Loucy (cell line): Measurements from ENCODE around the gene THAP7.
"Not testable (repeated sequence)": the region's sequence is repeated elsewhere in the genome, so short reads cannot be mapped to it uniquely, and the experiment has no call there.

Experiments used
- H2AFZ ChIP-seq: fragments of 200-600 bp; sonication (generic); 2 replicates; pipeline ENCODE4 v1.6.0; 2016; ENCODE audit warnings: antibody characterized with exemption, mild to moderate bottlenecking, low read length, moderate library complexity
- H3F3A ChIP-seq: fragments of 200-600 bp; 2 replicates; pipeline ENCODE4 v1.6.0; 2016; ENCODE audit warnings: antibody characterized with exemption, low read depth, mild to moderate bottlenecking
- H3K27me3 ChIP-seq: fragments of 200-600 bp; sonication (generic); 2 replicates; pipeline ENCODE4 v1.6.1; 2014; ENCODE audit warnings: low read length, mild to moderate bottlenecking; ENCODE audit not compliant: insufficient read depth, poor library complexity, severe bottlenecking
- H3K36me3 ChIP-seq: fragments of 200-600 bp; sonication (generic); 2 replicates; pipeline ENCODE4 v1.6.1; 2016; ENCODE audit warnings: low read length; ENCODE audit not compliant: insufficient read depth
- H3K4me1 ChIP-seq: fragments of 200-600 bp; sonication (generic); 2 replicates; pipeline ENCODE4 v1.5.1; 2014; ENCODE audit warnings: low read length, mild to moderate bottlenecking; ENCODE audit not compliant: insufficient read depth, poor library complexity, severe bottlenecking
- H3K4me2 ChIP-seq: fragments of 200-600 bp; sonication (generic); 2 replicates; pipeline ENCODE4 v1.6.0; 2014; ENCODE audit warnings: antibody characterized with exemption, low read length, low read depth, mild to moderate bottlenecking; ENCODE audit not compliant: poor library complexity, severe bottlenecking
- H3K4me3 ChIP-seq: fragments of 200-600 bp; sonication (generic); 2 replicates; pipeline ENCODE4 v1.5.1; 2014; ENCODE audit warnings: low read length, mild to moderate bottlenecking, mixed read lengths; ENCODE audit not compliant: poor library complexity, severe bottlenecking
- H3K79me2 ChIP-seq: fragments of 200-600 bp; sonication (generic); 2 replicates; pipeline ENCODE4 v1.6.1; 2014; ENCODE audit warnings: low read length; ENCODE audit not compliant: insufficient read depth
- H3K9ac ChIP-seq: fragments of 200-600 bp; sonication (generic); 2 replicates; pipeline ENCODE4 v1.6.0; 2014; ENCODE audit warnings: mild to moderate bottlenecking, low read depth, low read length, moderate library complexity; ENCODE audit not compliant: poor library complexity, severe bottlenecking
- H3K9me2 ChIP-seq: fragments of 200-600 bp; sonication (generic); replicated peaks from 2 replicates; pipeline ENCODE4 v1.6.1; 2016; ENCODE audit warnings: low read depth, low read length, mixed read lengths
- H3K9me3 ChIP-seq: fragments of 200-600 bp; sonication (generic); 2 replicates; pipeline ENCODE4 v1.6.1; 2014; ENCODE audit warnings: mild to moderate bottlenecking, antibody characterized with exemption, low read length, low read depth; ENCODE audit not compliant: insufficient read depth
- H4K20me1 ChIP-seq: fragments of 200-600 bp; sonication (generic); 2 replicates; pipeline ENCODE4 v1.6.0; 2014; ENCODE audit warnings: antibody characterized with exemption, low read length, mild to moderate bottlenecking; ENCODE audit not compliant: insufficient read depth, poor library complexity, severe bottlenecking
- EZH2phosphoT487 ChIP-seq: fragments of 200-600 bp; IDR thresholded peaks from 2 replicates; pipeline ENCODE4 v1.6.1; 2018; ENCODE audit warnings: antibody characterized with exemption, mild to moderate bottlenecking, moderate library complexity, borderline replicate concordance
- TF ChIP-seq, protein P1 (sequence below): fragments of 200-600 bp; sonication (generic); conservative IDR thresholded peaks from 2 replicates; pipeline ENCODE4 v1.5.1; 2014; ENCODE audit warnings: mild to moderate bottlenecking, antibody characterized with exemption, low read length

Gene THAP7

DNA sequence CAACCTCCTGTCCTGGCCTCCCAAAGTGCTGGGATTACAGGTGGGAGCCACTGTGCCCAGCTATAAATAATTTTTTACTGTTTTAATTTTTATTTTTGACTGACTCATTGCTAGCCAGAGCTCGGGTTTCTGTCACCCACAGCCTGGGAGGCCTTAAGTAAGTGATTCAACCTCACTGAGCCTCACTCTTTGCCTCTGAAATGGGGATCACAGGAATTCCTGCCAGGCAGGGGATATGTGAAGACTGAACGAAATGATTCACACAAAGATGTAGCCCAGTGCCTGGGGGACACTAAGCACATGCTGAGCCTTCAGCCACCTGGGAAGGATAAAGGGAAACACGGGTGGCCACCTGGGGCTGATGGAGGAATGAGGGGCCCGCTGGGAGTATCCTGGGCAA is 40.0 kb upstream of the THAP7 start:
- Histone ChIP-seq H3K4me3 (no peak overlapping the region), H3K9me3 (no peaks in the 10 kb centered on the region), H3K36me3 (no peaks in the 10 kb centered on the region), H3K9me2 (no peaks in the 10 kb centered on the region), H4K20me1 (no peaks in the 10 kb centered on the region), H3K4me1 (no peaks in the 10 kb centered on the region), H2AFZ (no peak overlapping the region), H3F3A (no peaks in the 10 kb centered on the region), H3K79me2 (no peaks in the 10 kb centered on the region), H3K27me3 (no peaks in the 10 kb centered on the region), H3K4me2 (no peak overlapping the region), H3K9ac (no peak overlapping the region)
- TF ChIP-seq EZH2phosphoT487 = no peak
- TF ChIP-seq, protein P1, sequence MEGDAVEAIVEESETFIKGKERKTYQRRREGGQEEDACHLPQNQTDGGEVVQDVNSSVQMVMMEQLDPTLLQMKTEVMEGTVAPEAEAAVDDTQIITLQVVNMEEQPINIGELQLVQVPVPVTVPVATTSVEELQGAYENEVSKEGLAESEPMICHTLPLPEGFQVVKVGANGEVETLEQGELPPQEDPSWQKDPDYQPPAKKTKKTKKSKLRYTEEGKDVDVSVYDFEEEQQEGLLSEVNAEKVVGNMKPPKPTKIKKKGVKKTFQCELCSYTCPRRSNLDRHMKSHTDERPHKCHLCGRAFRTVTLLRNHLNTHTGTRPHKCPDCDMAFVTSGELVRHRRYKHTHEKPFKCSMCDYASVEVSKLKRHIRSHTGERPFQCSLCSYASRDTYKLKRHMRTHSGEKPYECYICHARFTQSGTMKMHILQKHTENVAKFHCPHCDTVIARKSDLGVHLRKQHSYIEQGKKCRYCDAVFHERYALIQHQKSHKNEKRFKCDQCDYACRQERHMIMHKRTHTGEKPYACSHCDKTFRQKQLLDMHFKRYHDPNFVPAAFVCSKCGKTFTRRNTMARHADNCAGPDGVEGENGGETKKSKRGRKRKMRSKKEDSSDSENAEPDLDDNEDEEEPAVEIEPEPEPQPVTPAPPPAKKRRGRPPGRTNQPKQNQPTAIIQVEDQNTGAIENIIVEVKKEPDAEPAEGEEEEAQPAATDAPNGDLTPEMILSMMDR = no peak

DNA sequence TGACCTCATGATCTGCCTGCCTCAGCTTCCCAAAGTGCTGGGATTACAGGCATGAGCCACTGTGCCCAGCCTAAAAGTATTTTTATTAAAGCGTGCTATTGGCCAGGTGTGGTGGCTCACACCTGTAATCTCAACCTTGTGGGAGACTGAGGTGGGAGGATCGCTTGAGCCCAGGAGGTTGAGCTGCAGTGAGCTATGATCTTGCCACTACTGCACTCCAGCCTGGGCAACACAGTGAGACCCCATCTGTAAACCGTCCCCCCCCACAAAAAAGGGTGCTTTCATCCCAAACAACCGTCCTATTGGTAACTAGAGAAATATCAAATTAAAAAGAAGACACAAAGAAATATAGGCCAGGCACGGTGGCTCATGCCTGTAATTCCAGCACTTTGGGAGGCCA is 37.2 kb upstream of the THAP7 start:
- not testable (repeated sequence) for H3K4me3 ChIP-seq, H4K20me1 ChIP-seq, H2AFZ ChIP-seq, H3K79me2 ChIP-seq, H3K4me1 ChIP-seq, H3K27me3 ChIP-seq, H3K4me2 ChIP-seq, H3K9me3 ChIP-seq, H3F3A ChIP-seq, H3K9me2 ChIP-seq, H3K36me3 ChIP-seq, H3K9ac ChIP-seq

DNA sequence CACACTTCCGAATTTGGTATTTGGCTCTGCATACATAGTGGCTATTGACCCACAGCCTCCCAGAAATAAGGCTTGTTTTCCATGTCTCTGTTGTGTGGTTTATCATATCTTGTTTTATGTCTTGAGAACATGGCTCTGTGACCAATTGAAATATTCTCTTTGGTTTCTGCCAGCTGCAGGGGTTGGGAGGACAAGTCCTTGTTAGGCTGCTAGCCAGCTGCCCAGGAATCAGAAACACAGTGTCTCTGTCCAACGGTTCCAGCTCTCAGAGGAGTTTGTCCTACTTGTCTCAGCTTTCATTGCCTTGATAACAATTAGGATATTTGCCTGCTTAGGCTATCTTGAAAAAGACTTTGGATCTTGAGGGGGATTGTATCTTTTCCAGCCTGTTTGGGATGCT is 36.5 kb upstream of the THAP7 start:
- no peaks in the 10 kb centered on the region for H3K79me2 ChIP-seq
- H3K4me1 ChIP-seq = no peaks in the 10 kb centered on the region
- no peak overlapping the region for H3K9ac ChIP-seq
- no peak overlapping the region for H3K4me3 ChIP-seq
- no peaks in the 10 kb centered on the region for H3F3A ChIP-seq
- no peaks in the 10 kb centered on the region for H3K27me3 ChIP-seq
- no peak overlapping the region for H3K4me2 ChIP-seq
- no peak for TF ChIP-seq EZH2phosphoT487
- TF ChIP-seq, protein P1 = no peak
- H2AFZ ChIP-seq = no peak overlapping the region
- no peaks in the 10 kb centered on the region for H4K20me1 ChIP-seq
- H3K9me2 ChIP-seq = no peaks in the 10 kb centered on the region
- H3K36me3 ChIP-seq = no peaks in the 10 kb centered on the region
- H3K9me3 ChIP-seq = no peaks in the 10 kb centered on the region

DNA sequence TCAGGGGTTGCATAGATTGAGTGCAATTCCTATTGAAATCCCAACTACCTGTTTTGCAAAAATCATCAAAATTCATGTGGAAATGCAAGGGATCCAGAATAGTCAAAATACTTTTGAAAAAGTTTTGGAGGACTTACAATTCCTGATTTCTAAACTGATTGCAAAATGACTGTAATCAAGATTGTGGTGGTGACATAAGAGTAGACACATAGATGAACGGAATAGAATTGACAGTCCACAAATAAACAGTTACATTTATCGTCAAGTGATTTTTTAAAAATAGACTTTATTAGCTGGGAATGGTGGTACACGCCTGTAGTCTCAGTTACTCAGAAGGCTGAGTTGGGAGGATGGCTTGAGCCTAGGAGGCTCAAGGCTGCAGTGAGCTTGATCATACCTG is 33.1 kb upstream of the THAP7 start:
- Histone ChIP-seq H3K4me1 (no peaks in the 10 kb centered on the region), H3K4me3 (no peak overlapping the region), H3K9me2 (no peaks in the 10 kb centered on the region), H3K36me3 (no peaks in the 10 kb centered on the region), H3K27me3 (no peaks in the 10 kb centered on the region), H4K20me1 (no peaks in the 10 kb centered on the region), H3K9me3 (no peaks in the 10 kb centered on the region), H3K79me2 (no peaks in the 10 kb centered on the region), H3F3A (no peaks in the 10 kb centered on the region), H2AFZ (no peak overlapping the region), H3K9ac (no peak overlapping the region), H3K4me2 (no peak overlapping the region)
- no peak for TF ChIP-seq EZH2phosphoT487
- TF ChIP-seq, protein P1 = no peak
